ENCODE data around the gene INSIG1. TPM values are rescaled to one million over a fixed set of nuclear protein-coding genes. Genes with fewer than 3 reads are reported as not detected.

INSIG1 gene
- total RNA-seq, 1 donor from 2014 or later, result 21.8 TPM

DNA sequence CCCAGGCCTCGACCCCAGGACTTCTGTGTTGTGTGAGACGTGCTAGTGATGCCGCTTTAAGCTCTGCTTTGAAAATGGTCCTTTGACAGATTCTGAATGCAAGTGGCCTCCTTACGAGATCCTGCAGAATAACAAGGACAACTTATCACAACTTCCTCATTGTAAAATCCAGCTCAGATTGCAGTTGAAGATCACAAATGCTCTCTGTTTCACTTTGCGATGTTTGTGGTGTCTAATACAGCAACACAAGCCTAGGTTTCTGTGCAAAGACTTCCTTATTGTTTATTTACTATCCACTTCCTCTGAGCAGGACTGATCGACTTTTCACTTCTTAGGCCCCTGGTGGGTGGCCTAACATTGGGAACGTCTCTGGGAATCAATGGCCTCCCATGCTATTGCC lies 31.7 kb upstream of the INSIG1 start:
- no peaks in the 10 kb centered on the region for H3K9me3 Mint-ChIP-seq (ENCODE audit: unreplicated experiment)
- H3K36me3 Mint-ChIP-seq (ENCODE audit: unreplicated experiment), result no peaks in the 10 kb centered on the region
- TF ChIP-seq, protein P1, sequence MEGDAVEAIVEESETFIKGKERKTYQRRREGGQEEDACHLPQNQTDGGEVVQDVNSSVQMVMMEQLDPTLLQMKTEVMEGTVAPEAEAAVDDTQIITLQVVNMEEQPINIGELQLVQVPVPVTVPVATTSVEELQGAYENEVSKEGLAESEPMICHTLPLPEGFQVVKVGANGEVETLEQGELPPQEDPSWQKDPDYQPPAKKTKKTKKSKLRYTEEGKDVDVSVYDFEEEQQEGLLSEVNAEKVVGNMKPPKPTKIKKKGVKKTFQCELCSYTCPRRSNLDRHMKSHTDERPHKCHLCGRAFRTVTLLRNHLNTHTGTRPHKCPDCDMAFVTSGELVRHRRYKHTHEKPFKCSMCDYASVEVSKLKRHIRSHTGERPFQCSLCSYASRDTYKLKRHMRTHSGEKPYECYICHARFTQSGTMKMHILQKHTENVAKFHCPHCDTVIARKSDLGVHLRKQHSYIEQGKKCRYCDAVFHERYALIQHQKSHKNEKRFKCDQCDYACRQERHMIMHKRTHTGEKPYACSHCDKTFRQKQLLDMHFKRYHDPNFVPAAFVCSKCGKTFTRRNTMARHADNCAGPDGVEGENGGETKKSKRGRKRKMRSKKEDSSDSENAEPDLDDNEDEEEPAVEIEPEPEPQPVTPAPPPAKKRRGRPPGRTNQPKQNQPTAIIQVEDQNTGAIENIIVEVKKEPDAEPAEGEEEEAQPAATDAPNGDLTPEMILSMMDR (IDR thresholded peaks at IDR 0.05), result no peak
- no peak overlapping the region for H3K4me3 Mint-ChIP-seq (ENCODE audit: unreplicated experiment)
- H3K27ac Mint-ChIP-seq (ENCODE audit: unreplicated experiment), result no peak overlapping the region
- no peak for DNase-seq (ENCODE audit: extremely low spot score, unreplicated experiment)
- H3K27me3 Mint-ChIP-seq (ENCODE audit: unreplicated experiment), result no peaks in the 10 kb centered on the region
- peaks cover 5% of the 10 kb centered on the region for H3K4me1 Mint-ChIP-seq (ENCODE audit: unreplicated experiment)

GRCh38 chr7:155266440-155266839 lies 31.2 kb upstream of the INSIG1 start:
- DNase-seq (ENCODE audit: extremely low spot score, unreplicated experiment), result no peak
- Mint-ChIP-seq H3K4me3 (ENCODE audit: unreplicated experiment) (no peak overlapping the region), H3K9me3 (ENCODE audit: unreplicated experiment) (no peaks in the 10 kb centered on the region), H3K27me3 (ENCODE audit: unreplicated experiment) (peaks cover under 1% of the 10 kb centered on the region), H3K27ac (ENCODE audit: unreplicated experiment) (no peak overlapping the region), H3K36me3 (ENCODE audit: unreplicated experiment) (no peaks in the 10 kb centered on the region), H3K4me1 (ENCODE audit: unreplicated experiment) (peaks cover 5% of the 10 kb centered on the region)
- TF ChIP-seq, protein P1 (IDR thresholded peaks at IDR 0.05), result no peak

- H3K4me1 Mint-ChIP-seq (ENCODE audit: unreplicated experiment), result peaks cover 4% of the 10 kb centered on the region
- no peaks in the 10 kb centered on the region for H3K9me3 Mint-ChIP-seq (ENCODE audit: unreplicated experiment)
- H3K36me3 Mint-ChIP-seq (ENCODE audit: unreplicated experiment), result no peaks in the 10 kb centered on the region
- no peak overlapping the region for H3K27ac Mint-ChIP-seq (ENCODE audit: unreplicated experiment)
- peaks cover 6% of the 10 kb centered on the region for H3K27me3 Mint-ChIP-seq (ENCODE audit: unreplicated experiment)
- TF ChIP-seq, protein P1 (IDR thresholded peaks at IDR 0.05), result no peak
- no peak overlapping the region for H3K4me3 Mint-ChIP-seq (ENCODE audit: unreplicated experiment)
- no peak for DNase-seq (ENCODE audit: extremely low spot score, unreplicated experiment)
Measured at GRCh38 chr7:155267023-155267422, 30.7 kb upstream of the INSIG1 start.

DNA sequence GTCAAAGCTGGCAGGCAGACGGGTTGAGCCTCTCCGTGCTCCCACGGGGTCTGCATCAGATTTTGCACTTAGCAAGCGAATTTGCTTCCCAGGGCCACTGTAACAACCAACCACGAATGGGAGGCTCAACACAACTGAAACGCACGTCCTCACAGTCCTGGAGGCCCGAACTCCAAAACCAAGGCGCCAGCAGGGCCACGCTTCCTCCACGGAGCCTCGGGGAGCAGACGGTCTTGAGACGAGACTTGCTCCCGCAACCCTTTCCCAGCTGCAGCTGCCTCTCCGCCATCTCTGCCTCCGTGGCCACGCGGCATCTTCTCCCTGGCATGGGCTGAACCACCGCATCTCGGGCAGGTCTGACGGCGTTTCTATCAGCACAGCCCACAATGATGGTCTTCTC lies 30.2 kb upstream of the INSIG1 start:
- H3K4me3 Mint-ChIP-seq (ENCODE audit: unreplicated experiment), result no peak overlapping the region
- no peaks in the 10 kb centered on the region for H3K4me1 Mint-ChIP-seq (ENCODE audit: unreplicated experiment)
- no peak for DNase-seq (ENCODE audit: extremely low spot score, unreplicated experiment)
- H3K27ac Mint-ChIP-seq (ENCODE audit: unreplicated experiment), result no peak overlapping the region
- no peaks in the 10 kb centered on the region for H3K9me3 Mint-ChIP-seq (ENCODE audit: unreplicated experiment)
- H3K36me3 Mint-ChIP-seq (ENCODE audit: unreplicated experiment), result no peaks in the 10 kb centered on the region
- TF ChIP-seq, protein P1 (IDR thresholded peaks at IDR 0.05), result no peak
- peaks cover 6% of the 10 kb centered on the region for H3K27me3 Mint-ChIP-seq (ENCODE audit: unreplicated experiment)

GRCh38 chr7:155268211-155268610 lies 29.5 kb upstream of the INSIG1 start:
- H3K36me3 Mint-ChIP-seq (ENCODE audit: unreplicated experiment), result no peaks in the 10 kb centered on the region
- no peaks in the 10 kb centered on the region for H3K9me3 Mint-ChIP-seq (ENCODE audit: unreplicated experiment)
- H3K27ac Mint-ChIP-seq (ENCODE audit: unreplicated experiment), result no peak overlapping the region
- peaks cover under 1% of the 10 kb centered on the region for H3K4me1 Mint-ChIP-seq (ENCODE audit: unreplicated experiment)
- H3K27me3 Mint-ChIP-seq (ENCODE audit: unreplicated experiment), result peaks cover 7% of the 10 kb centered on the region
- no peak for DNase-seq (ENCODE audit: extremely low spot score, unreplicated experiment)
- TF ChIP-seq, protein P1 (IDR thresholded peaks at IDR 0.05), result no peak
- no peak overlapping the region for H3K4me3 Mint-ChIP-seq (ENCODE audit: unreplicated experiment)
